Stimulated activated CD4-positive, alpha-beta T cell treated with anti-CD3 and anti-CD28 coated beads, TNF-alpha, amount 100 ng/mL, for 4 hours (primary cell): Measurements from ENCODE around the gene GRAMD4.

Source experiments
- DNase-seq, 3 experiments: peaks; one replicate each; pipeline ENCODE4 v3.0.0-alpha.2; 2020; ENCODE audit warnings: low read depth in 3 of 3

Gene GRAMD4

GRCh38 chr22:46671824-46672432 is 51.7 kb downstream of the GRAMD4 start:
- DNase-seq = no peak

DNA sequence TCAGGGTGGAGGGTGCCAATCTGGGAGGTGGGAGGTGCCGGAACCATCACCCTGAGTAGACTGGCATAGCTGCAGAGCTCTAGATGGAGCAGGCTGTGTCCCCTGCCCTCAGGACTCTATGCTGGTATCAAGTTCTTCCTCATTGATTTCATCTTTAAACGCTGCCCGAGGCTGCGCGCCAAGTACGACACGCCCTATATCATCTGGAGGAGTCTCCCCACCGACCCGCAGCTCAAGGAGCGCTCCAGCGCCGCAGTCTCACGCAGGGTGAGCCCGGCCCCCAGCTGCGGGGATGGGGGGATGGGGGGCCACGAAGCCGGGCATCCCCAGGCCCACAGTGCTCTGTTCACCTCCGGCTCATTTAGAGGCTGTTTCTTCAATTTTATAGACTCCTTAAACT is 52.5 kb downstream of the GRAMD4 start:
- DNase-seq = no peak

DNA sequence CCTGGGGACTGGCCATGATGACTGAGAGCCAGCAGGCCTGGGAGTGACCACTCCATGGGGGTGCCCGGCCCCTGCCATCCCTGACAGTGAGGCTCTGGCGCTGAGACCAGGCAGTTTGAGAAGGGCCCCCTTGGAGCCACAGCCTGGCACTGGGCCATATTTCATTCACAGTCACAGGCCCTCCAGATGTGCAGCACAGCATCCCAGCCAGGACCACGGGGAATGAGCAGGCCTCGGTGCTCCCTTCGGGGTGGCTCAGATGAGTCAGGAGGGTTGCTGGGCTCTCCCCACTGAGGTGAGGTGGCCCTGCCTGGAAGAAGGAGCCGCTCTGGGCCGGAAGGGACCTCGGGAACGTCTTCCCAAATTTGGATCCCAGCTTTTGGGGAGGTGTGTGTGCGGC is 53.0 kb downstream of the GRAMD4 start:
- DNase-seq = no peak

DNA sequence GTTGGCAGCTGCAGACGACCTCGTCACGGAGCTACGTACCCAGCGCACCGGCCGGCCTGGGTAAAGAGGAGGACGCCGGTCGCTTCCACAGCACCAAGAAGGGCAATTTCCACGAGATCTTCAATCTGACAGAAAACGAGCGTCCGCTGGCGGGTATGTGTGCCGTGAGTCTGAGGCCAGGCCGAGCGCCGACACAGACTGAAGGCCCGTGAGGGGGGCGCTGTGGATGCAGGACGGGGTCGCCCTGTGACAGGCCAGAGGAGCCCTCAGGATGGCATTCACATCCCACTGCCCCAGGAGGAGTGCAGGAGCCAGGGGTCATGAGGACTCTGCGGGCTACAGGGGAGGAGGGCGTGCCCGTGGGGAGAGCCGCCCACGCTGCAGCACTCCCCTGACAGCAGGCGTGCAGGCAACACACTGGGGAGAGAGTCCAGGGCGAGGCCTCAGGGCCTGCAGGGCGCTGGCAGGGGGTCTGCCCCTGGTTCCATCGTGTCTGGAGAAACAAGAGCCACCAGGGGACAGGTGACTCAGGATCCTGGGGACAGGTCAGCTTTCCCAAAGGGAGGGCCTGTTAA is 53.6 kb downstream of the GRAMD4 start:
- DNase-seq = peak in 1 of 3 experiments; percentile 35

GRCh38 chr22:46674367-46674781 is 54.2 kb downstream of the GRAMD4 start:
- peak; percentile 81 to 96 (median 94) for DNase-seq

DNA sequence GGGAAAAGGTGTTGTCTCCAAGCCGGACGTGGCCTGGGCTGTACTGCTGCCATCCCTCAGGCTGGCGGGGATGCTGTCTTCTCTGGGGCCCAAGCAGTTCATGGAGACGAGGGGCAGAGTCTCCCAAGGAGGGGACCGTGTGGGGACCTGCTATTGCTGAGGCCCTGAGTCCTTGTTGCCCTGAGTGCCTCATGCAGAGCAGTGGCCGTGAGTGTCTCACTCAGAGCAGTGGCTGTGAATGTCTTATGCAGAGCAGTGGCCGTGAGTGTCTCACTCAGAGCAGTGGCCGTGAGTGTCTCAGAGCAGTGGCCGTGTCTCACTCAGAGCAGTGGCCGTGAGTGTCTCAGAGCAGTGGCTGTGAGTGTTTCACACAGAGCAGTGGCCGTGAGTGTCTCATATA is 54.7 kb downstream of the GRAMD4 start:
- no peak for DNase-seq

DNA sequence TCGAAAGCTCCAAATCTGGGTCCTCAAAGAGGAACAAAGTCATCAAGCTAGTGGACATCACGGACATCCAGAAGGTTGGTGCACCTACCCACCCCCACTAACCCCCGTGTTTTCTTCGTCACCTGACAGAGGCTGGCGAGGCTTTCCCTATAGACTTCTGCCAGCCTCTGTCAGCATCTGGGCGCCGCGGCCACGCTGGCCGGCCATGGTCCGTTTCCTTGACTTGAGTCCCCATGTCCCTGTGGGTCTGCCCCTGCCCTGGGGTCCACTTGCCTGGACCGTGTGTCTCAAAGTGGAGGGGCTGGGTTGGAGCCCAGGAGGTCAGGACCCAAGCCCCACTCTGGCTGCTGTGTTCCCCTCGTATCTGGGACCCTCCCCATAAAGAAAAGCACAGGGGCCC is 55.3 kb downstream of the GRAMD4 start:
- DNase-seq = no peak

GRCh38 chr22:46675938-46676337 is 55.8 kb downstream of the GRAMD4 start:
- DNase-seq = no peak

DNA sequence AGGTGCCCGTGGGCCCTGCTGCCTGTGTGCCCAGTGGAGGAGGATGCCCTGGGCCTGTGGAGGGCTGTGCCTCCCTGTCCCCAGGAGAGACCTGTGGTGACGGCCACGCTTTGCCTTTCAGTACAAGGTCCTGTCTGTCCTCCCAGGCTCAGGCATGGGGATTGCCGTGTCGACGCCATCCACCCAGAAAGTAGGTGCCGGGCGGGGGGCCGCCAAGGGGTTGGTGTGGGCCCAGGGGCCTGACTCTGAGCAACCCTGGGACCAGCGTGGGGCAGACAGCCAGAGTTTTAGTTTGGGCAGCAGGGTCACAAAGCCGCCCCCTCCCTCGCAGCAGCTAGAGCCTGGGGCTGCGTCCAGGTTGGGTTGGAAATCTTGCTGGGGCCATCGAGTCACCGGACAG is 56.3 kb downstream of the GRAMD4 start:
- no peak for DNase-seq

DNA sequence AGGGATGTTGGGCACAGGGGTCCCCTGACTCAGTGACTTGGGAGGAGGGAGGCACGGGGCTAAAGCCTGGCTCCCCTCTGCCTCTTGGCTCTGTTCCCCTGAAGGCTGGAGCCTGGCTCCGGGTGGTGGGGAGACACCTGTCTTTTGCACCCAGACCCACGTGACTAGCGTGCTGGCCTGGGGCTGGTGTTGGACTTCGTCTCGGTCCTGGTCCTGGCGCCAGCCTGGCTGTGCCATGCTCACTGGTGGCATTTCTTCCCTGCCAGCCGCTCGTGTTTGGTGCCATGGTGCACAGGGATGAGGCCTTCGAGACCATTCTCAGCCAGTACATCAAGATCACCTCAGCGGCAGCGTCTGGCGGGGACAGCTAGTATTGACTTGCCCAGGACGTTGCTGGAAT is 56.7 kb downstream of the GRAMD4 start:
- no peak for DNase-seq

- DNase-seq = no peak
Observed at GRCh38 chr22:46677323-46678002, 57.3 kb downstream of the GRAMD4 start.

DNA sequence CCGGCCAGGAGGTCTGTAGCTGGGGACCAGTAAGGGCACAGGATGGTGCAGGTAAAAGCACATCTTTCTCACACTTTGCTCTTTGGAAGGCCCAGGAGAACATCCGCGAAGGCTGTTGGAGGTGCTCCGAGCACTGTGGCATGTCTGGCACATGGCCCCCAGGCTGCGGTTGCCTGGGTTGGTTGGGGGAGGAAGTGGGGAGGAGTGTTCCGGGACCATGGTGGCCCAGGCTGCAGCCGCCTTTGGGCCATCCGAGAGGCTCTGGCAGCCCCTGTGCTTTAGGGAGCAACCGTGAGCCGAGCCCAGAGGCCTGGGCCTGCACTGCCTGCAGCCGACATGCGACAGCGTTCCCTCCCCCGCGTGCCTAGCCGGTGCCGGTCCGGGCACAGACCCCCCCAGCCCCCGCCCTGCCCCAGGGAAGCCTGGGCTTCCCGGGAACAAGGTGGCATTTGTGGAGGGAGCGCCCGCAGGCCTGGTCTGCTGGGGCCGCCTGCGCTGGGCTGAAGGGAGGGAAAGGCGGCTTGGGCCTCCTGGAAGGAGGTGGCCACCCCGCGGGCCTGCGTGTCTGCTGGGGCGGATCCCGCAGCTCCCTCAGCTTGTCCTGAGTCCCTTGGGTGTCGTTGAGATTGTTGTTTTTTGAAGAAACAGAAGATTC is 57.9 kb downstream of the GRAMD4 start:
- no peak for DNase-seq

DNA sequence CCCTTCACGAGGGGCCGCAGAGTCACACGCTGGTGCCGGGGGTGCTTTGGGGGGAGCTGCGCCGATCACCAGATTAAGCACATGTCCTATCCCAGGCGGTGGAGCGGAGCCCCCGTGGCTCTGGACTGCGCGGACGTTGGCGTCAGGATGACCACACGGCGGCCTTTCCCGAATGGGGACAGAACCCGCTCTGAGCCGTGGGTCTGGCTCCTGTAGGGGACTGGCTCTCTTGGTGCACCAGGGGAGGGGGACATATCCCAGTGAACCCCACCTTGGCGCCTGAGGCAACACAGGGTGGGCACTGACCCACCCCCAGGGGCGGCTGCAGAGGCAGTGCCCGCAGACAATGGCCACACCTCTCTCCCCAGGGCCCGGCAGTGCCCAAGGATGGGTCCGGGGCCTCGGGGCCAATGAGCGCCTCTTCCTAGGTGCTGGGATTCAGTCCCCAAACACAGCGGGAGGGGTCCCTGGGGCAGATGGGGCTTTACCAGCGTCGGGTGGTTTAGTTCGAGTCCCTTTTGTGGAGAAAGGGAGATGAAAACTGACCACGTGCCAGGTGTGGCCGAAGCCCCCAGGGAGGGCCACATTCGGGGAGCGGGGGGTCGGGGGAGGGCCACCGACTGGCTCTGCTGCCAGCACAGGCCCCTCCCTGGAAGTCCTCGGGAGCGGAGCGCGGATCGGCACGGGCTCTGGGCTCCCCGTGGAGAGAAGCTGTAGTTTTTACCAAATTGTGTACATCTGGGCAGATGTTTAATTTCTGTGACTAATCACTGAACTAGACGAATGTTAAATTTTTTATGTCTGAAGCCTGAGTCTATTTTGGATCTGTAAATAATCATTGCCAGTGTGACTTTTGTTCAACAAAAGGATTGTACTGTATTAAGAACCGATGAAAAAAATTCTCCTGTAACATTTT is 58.9 kb downstream of the GRAMD4 start:
- no peak for DNase-seq

- no peak for DNase-seq
Observed at GRCh38 chr22:46679706-46680269, 59.6 kb downstream of the GRAMD4 start.

- DNase-seq = no peak
Observed at GRCh38 chr22:46681010-46681409, 60.8 kb downstream of the GRAMD4 start.

GRCh38 chr22:46682011-46682731 is 62.0 kb downstream of the GRAMD4 start:
- DNase-seq = no peak

DNA sequence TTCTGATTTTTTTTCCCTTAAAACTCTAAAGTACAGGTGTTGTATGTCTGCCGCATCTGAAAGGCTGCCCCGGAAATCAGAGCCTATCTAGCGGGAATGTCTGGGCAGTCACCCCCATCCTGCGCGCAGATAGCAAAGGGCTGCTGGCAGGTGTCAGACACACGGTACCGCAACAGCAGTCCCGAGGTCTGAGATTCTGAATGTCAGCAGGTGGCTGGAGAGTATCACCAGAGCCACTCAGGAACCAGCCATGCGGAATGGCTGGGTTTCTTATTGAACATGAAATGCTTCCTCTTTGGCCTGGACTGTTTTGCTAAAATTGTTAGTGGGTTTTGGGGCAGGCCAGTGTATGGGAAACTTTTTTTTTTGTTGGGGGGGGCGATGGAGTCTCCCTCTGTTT is 64.5 kb downstream of the GRAMD4 start:
- DNase-seq = no peak

DNA sequence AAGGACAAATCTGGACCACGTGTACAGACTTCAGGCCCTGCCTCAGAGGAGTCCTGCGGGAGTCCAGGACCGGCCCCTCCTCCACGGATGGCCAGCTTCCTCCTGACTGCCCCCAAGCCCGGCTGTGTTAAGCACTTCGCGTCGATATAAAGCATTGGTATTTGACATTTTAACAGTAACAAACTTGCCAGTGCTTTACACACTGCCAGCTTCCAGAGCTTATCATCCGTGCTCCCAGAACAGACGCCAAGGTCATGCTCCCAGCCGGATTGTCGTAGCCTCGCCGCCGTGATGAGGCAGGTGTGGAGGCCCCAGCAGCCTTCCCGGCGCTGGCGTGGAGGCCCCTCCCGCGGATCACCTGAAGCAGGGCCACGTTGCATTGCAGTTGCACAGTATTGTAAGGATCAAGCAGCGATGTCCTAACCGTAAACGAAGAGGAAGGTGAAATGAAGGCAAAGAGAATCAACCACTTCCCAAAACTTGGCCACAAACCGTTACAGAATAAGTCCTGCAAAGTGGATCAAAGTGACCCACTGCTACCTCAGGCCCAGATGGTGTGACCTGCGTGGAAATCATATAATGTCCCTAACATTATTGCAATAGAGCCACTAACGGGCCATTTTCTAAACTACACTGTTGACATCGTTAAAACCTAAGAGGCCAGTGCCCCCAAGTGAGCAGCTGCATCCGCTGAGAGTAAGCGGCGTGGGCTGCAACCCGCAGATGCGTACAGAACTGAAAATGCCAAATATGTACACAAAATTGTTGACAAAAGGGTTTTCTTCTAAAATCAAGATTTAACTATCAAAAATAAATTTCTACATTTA is 66.2 kb downstream of the GRAMD4 start:
- DNase-seq = no peak

DNA sequence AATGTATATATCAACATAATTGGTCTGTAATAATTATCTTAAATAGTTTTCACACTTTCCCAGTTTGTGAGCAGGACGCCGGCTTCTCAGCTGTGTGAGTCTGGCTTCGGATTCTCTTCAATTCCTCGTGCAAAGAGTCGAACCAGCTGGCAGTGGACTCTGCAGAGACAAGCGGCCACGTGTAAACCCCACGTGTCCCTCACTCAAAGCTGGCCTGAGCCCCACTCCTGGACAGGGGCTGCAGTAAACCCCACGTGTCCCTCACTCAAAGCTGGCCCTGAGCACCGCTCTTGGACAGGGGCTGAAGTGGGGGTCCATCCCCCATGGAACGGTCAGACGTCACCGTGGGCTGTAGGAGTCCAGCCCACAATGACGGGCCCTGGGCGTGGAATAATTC is 66.9 kb downstream of the GRAMD4 start:
- no peak for DNase-seq

GRCh38 chr22:46687460-46687859 is 67.3 kb downstream of the GRAMD4 start:
- DNase-seq = no peak
